ENCODE measurements around the gene VAMP3. TPM values are rescaled to one million over a fixed set of nuclear protein-coding genes. Genes with fewer than 3 reads are reported as not detected.

VAMP3 gene
- total and polyA plus RNA-seq, 9 of the 15 experiments (the other 6 are each of a cell fraction or from before 2014, with no cell fraction given), result 27.1 to 71.3 (median 47.5) TPM

DNA sequence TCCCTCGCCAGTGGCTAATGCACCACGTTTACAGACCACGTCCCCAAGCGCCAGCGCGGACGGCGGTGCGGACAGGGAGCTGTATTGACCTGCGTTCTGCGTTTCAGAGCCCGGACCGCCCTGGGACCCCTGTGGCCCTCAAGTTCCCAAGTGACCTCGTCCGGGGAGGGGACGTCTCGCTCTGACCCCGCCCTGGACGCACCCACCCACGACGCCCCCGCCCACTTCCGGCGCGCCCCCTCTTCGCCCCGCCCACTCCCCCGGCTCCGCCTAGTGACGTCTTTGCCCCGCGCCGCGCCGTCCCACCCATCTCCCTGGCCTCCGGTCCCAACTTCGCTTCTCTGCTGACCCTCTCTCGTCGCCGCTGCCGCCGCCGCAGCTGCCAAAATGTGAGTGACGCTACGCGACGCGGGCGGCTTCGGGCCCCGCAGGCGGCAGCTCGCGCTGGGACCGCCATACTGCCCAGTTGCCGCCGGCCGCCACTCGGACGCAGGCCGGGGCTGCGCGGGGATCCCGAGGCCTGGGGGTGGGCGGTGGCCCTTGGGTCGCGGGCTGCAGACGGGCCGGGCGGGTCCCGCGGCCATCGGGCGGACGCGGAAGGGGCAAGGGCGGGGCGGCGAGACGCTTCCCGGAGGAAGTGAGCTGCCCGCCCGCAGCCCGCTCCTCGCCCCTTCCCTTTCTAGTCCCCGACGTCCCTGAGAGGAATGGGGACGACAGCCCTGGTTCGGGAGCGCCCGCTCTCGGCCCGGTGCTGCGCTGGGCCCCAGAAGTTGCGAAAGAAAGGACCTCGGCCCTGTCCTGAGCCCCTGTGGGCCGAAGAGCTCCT, at the start of gene VAMP3 (continued):
- TF ChIP-seq NCOA1 (IDR thresholded peaks at IDR 0.05; ENCODE audit: low read depth) (no peak), SMAD1 (IDR thresholded peaks at IDR 0.05; ENCODE audit: low read depth, low read length, partially characterized antibody) (no peak), SMAD4 (CRISPR knock-in tag; conservative IDR thresholded peaks at IDR 0.05) (no peak), PRDM10 (IDR thresholded peaks at IDR 0.05; ENCODE audit: partially characterized antibody) (peak; percentile 84), HNRNPLL (IDR thresholded peaks at IDR 0.05; ENCODE audit: low read depth, low read length, poor library complexity, severe bottlenecking) (no peak), CHAMP1 (IDR thresholded peaks at IDR 0.05) (no peak), PCBP2 (IDR thresholded peaks at IDR 0.05; ENCODE audit: low read depth, low read length, poor library complexity, severe bottlenecking) (no peak), ZNF76 (CRISPR knock-in tag; IDR thresholded peaks at IDR 0.05; ENCODE audit: borderline replicate concordance) (no peak), TBP (optimal IDR thresholded peaks at IDR 0.05; ENCODE audit: low read depth, low read length) (peak; percentile 70), ETV6 (IDR thresholded peaks at IDR 0.05; ENCODE audit: borderline replicate concordance in 1 of 2, low read depth in 2 of 2, low read length in 1 of 2) (peak in 1 of 2 experiments; percentile 46; a peak in 2 of 4 replicates), ETV6 (CRISPR knock-in tag; IDR thresholded peaks at IDR 0.05; ENCODE audit: borderline replicate concordance) (no peak), ZNF583 (CRISPR knock-in tag; IDR thresholded peaks at IDR 0.05) (no peak), RHOXF2B (CRISPR knock-in tag; conservative IDR thresholded peaks at IDR 0.05) (no peak)
- TF ChIP-seq, protein P1, sequence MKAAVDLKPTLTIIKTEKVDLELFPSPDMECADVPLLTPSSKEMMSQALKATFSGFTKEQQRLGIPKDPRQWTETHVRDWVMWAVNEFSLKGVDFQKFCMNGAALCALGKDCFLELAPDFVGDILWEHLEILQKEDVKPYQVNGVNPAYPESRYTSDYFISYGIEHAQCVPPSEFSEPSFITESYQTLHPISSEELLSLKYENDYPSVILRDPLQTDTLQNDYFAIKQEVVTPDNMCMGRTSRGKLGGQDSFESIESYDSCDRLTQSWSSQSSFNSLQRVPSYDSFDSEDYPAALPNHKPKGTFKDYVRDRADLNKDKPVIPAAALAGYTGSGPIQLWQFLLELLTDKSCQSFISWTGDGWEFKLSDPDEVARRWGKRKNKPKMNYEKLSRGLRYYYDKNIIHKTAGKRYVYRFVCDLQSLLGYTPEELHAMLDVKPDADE (conservative IDR thresholded peaks at IDR 0.05; ENCODE audit: control insufficient read depth, low read depth, low read length), result peak; percentile 71; the same call in 1 of the 2 replicates
- TF ChIP-seq, protein P2, sequence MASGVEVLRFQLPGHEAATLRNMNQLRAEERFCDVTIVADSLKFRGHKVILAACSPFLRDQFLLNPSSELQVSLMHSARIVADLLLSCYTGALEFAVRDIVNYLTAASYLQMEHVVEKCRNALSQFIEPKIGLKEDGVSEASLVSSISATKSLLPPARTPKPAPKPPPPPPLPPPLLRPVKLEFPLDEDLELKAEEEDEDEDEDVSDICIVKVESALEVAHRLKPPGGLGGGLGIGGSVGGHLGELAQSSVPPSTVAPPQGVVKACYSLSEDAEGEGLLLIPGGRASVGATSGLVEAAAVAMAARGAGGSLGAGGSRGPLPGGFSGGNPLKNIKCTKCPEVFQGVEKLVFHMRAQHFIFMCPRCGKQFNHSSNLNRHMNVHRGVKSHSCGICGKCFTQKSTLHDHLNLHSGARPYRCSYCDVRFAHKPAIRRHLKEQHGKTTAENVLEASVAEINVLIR (CRISPR knock-in tag; IDR thresholded peaks at IDR 0.05), result peak; percentile 85
